ENCODE data around the gene DLG1. TPM values are rescaled to one million over a fixed set of nuclear protein-coding genes. Genes with fewer than 3 reads are reported as not detected.

DLG1 gene
- polyA plus RNA-seq, 1 donor from 2014 or later: 43.9 TPM

- H2AFZ ChIP-seq (ENCODE audit: low read depth, low read length): no peak overlapping the region
- H3K27me3 ChIP-seq (ENCODE audit: insufficient read depth, low read depth, low read length): no peaks in the 10 kb centered on the region
- H3K9ac ChIP-seq (ENCODE audit: low read length): no peak overlapping the region
- no peak overlapping the region for H3K4me2 ChIP-seq (ENCODE audit: low read length)
- no peak overlapping the region for H3K27ac ChIP-seq (ENCODE audit: low read length)
- H3K9me3 ChIP-seq (ENCODE audit: low read length): no peaks in the 10 kb centered on the region
- TF ChIP-seq TAF1 (IDR thresholded peaks at IDR 0.05; ENCODE audit: low read depth) (no peak), RAD21 (conservative IDR thresholded peaks at IDR 0.05) (no peak), CTCF (IDR thresholded peaks at IDR 0.05; ENCODE audit: poor library complexity, severe bottlenecking) (no peak), EP300 (conservative IDR thresholded peaks at IDR 0.05; ENCODE audit: poor library complexity, severe bottlenecking) (no peak), MXI1 (conservative IDR thresholded peaks at IDR 0.05; ENCODE audit: poor library complexity, severe bottlenecking) (no peak), SMC3 (conservative IDR thresholded peaks at IDR 0.05; ENCODE audit: poor library complexity) (no peak), EZH2 (IDR thresholded peaks at IDR 0.05; ENCODE audit: borderline replicate concordance, insufficient read depth, low read length, poor library complexity, severe bottlenecking) (no peak)
- TF ChIP-seq, protein P1, sequence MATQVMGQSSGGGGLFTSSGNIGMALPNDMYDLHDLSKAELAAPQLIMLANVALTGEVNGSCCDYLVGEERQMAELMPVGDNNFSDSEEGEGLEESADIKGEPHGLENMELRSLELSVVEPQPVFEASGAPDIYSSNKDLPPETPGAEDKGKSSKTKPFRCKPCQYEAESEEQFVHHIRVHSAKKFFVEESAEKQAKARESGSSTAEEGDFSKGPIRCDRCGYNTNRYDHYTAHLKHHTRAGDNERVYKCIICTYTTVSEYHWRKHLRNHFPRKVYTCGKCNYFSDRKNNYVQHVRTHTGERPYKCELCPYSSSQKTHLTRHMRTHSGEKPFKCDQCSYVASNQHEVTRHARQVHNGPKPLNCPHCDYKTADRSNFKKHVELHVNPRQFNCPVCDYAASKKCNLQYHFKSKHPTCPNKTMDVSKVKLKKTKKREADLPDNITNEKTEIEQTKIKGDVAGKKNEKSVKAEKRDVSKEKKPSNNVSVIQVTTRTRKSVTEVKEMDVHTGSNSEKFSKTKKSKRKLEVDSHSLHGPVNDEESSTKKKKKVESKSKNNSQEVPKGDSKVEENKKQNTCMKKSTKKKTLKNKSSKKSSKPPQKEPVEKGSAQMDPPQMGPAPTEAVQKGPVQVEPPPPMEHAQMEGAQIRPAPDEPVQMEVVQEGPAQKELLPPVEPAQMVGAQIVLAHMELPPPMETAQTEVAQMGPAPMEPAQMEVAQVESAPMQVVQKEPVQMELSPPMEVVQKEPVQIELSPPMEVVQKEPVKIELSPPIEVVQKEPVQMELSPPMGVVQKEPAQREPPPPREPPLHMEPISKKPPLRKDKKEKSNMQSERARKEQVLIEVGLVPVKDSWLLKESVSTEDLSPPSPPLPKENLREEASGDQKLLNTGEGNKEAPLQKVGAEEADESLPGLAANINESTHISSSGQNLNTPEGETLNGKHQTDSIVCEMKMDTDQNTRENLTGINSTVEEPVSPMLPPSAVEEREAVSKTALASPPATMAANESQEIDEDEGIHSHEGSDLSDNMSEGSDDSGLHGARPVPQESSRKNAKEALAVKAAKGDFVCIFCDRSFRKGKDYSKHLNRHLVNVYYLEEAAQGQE (IDR thresholded peaks at IDR 0.05; ENCODE audit: borderline replicate concordance): no peak
- H3K79me2 ChIP-seq (replicated peaks; ENCODE audit: insufficient read depth, low read length): no peaks in the 10 kb centered on the region
- H3K4me3 ChIP-seq (ENCODE audit: low read length): no peak overlapping the region
- H4K20me1 ChIP-seq (ENCODE audit: insufficient read depth): no peaks in the 10 kb centered on the region
- no peaks in the 10 kb centered on the region for H3K36me3 ChIP-seq (ENCODE audit: insufficient read depth, low read length)
- no peaks in the 10 kb centered on the region for H3K9me2 ChIP-seq (ENCODE audit: insufficient read depth, low read length)
- no peaks in the 10 kb centered on the region for H3F3A ChIP-seq (ENCODE audit: insufficient read depth, low read length, poor library complexity, severe bottlenecking)
These were observed 304.4 kb downstream of the DLG1 start for GRCh38 chr3:196994056-196994455.

Small RNA genes within 50 kb of the gene (small RNA-seq; reads per million reads assigned to genes)
- gene MIR4797: 0 reads per million in 3 experiments

All from neural cell (in vitro differentiated cells).